Breast epithelium (tissue), 3 donors: ENCODE data around the gene ASAH2.

Experiments used
- POLR2AphosphoS5 ChIP-seq, 3 donors: sonication (generic); formaldehyde crosslinking; IDR thresholded peaks; one replicate each; pipeline ENCODE4 v1.6.1; 2017; ENCODE audit warnings: antibody characterized with exemption in 3 of 3
- TF ChIP-seq, protein P1 (sequence below), 3 donors: fragments of 450-650 bp; IDR thresholded peaks; one replicate each; pipeline ENCODE4 v1.5.1; 2016 to 2017; ENCODE audit warnings: antibody characterized with exemption in 3 of 3, mild to moderate bottlenecking in 3 of 3, moderate library complexity in 3 of 3

DNA sequence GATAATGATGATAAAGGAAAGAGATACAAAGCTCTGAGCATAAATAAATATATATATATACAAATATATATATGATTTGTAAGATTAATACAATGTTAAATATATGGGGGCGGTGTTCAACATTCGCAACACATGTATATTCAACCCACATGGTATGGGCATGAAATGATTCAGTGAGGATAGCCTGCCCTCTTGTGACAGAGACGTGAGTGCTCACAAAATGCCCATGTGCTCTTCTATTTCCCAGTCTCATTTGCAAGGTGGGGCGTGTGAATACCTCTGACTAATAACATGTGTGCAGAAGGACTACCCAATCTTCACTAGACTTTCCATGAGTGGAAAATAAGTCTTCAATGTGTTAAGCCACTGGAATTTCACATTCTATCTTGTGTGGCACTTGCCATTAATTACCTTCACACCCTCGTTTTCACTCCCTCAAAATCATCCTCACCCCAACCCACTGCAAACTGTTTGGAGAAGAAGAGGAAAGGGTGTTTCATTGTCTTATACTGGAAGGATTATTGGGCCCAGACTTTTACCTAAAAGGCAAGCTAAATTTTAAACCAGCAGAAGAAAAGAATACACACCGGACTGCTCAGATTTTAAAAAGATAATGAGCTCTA, 26.9 kb downstream of the ASAH2 start:
- TF ChIP-seq POLR2AphosphoS5 (IDR thresholded peaks at IDR 0.05) = no peak
- TF ChIP-seq, protein P1, sequence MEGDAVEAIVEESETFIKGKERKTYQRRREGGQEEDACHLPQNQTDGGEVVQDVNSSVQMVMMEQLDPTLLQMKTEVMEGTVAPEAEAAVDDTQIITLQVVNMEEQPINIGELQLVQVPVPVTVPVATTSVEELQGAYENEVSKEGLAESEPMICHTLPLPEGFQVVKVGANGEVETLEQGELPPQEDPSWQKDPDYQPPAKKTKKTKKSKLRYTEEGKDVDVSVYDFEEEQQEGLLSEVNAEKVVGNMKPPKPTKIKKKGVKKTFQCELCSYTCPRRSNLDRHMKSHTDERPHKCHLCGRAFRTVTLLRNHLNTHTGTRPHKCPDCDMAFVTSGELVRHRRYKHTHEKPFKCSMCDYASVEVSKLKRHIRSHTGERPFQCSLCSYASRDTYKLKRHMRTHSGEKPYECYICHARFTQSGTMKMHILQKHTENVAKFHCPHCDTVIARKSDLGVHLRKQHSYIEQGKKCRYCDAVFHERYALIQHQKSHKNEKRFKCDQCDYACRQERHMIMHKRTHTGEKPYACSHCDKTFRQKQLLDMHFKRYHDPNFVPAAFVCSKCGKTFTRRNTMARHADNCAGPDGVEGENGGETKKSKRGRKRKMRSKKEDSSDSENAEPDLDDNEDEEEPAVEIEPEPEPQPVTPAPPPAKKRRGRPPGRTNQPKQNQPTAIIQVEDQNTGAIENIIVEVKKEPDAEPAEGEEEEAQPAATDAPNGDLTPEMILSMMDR (IDR thresholded peaks at IDR 0.05) = peak in 1 of 3 donors; percentile 37
